ENCODE data around the gene PLAAT4.
"Not testable (repeated sequence)": the region's sequence is repeated elsewhere in the genome, so short reads cannot be mapped to it uniquely, and the experiment has no call there.

Gene PLAAT4

DNA sequence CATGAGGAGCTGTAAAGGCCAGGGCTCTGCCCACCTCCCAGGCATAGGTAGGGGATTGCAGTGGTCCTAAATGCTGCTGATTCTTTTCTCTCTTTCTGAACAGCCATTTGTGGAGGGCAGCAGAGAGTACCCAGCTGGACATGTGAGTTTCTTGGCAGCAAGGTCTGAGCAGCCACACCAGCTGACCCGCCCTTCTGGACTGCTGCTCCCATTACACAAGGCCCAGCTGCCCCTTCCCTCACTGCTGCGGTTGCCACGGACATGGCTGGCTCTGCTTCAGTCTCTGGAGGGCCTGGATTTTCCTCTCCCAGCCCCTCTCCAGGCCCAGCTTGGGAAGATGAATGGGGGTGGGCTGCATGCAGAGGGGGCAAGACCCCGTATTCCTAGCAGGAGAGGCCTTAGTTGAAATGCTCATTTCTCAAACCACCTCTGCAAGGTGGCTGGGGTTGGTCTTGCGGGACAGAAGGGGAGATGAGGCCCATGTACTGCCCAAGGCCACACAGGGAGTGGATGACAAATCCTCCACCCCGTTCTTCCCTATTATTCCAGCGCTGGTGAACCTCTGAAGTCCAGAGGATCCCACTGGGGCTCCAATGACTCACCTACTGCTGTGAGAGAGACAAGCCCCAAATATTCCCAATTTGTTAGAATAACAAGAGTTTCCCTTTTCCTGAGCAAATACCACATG is 26.1 kb upstream of the PLAAT4 start:
- no peak for DNase-seq (ENCODE audit: low read depth in 3 of 3)

DNA sequence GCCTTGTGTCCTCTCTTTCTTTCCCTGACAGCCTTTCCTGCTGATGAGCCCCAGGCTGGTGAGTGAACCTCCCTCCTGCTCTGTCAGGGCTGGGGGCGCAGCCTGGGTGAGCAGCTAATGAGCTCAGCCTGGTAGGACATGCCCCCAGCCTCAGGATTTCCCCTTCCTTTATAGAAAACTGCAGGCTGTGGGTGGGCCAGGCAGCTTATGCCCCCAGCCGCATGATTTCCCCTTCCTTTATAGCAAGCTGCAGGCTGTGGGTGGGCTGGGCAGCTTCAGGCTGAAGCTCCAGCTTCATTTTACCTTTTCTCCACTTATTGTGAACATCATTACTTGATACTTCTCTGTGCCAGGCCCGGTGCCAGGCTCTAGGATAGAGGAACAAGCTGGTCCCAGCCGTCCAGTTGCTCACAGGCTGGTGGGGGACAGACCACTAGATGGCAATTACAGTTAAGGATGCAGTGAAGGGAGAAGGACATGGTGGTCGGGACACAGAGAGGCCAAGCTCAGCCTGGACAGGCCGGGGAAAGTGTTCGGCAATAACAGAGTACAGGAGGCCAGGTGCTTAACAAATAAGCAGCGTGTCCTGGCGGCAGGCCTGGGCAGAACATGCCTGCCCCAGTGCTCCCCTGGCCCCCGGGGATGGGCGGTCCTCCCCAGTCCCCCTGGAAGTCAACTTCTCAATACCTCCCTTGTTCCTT is 25.4 kb upstream of the PLAAT4 start:
- no peak for DNase-seq (ENCODE audit: low read depth in 3 of 3)

DNA sequence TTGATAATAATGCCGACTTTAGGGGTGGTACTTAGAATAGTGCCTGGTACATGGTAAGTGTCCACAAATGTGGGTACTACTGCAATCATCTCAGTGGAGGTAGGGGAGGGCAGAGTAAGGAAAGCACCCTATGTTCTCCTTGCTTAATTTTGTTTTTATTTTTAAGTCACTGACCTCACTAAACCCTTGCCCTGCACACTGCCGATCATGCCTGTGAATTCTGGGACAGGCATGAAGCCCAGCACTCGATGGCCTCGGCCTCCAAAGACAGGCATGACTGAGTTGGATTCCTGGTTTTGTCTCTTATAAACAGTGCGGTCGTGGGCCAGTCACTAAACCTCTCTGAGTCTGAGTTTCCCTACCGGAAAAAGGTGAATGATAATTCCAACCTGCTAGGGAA is 23.8 kb upstream of the PLAAT4 start:
- no peak for DNase-seq (ENCODE audit: low read depth in 3 of 3)

DNA sequence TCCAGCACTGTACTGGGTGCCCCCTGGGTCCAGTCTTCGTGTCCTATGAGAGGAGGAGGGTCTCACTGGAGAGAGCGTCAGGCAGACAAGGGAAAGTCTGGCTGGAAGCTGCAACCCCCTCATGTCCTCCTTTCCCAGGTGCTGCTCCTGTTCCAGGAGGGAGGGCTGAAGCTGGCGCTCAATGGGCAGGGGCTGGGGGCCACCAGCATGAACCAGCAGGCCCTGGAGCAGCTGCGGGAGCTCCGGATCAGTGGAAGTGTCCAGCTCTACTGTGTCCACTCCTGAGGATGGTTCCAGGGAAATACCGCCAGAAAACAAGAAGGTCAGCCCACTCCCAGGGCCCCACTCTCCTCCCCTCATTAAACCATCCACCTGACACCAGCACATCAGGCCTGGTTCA is 20.5 kb upstream of the PLAAT4 start:
- no peak for DNase-seq (ENCODE audit: low read depth in 3 of 3)

DNA sequence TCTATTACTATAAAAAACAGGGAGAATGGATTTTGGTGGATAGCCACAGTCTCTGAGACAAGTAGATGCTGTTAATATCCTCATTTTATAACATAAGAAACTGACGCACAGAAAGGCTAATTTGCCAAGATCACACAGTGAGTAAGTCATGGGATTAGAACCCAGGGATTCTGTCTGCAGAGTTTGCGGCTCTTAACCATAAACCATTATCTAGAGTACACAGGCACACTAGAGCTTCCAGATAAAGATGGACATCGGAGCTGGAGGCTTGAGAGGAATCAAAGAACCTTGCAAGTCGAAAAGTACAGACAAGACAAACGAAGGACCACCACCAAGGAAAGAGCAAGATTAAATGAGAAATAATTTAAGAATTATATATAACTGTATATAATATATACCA is 19.5 kb upstream of the PLAAT4 start:
- no peak for DNase-seq (ENCODE audit: low read depth in 3 of 3)

DNA sequence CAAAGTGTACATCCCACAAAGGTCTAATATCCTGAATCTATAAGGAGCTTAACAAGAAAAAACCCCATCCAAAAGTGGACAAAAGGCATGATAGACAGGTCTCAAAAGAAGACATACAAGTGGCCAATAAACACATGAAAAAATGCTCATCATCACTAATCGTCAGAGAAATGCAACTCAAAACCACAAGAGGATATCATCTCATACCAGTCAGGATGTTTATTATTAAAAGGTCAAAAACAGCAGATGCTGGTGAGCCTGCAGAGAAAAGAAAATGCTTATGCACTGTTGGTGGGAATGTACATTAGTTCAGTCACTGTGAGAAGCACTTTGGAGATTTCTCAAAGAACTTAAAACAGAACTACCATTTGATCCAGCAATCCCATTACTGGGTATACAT is 18.1 kb upstream of the PLAAT4 start:
- DNase-seq (ENCODE audit: low read depth in 3 of 3): no peak

DNA sequence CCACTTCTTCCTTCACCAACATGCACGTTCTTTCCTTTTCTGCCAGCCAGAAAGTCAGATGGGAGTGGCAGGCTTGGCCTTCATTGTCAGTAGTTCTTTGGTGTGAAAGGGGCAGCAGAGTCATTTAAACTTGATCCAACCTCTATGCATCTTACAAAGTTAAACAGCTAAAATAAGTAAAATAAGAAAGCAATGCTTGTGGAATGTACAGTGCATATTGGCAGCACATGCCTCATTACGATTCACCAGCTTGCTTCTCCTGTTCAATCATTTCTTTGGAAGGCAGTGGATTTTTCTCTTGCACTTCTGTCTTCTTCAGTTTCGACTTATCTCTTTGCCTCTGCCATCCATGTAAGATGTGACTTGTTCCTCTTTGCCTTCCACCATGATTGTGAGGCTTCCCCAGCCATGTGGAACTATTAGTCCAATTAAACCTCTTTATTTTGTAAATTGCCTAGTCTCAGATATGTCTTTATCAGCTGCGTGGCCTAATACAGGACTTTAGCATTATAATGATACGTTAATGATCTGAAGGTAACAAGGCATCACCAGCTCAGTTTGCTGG is 15.9 kb upstream of the PLAAT4 start:
- DNase-seq (ENCODE audit: low read depth in 3 of 3): no peak

DNA sequence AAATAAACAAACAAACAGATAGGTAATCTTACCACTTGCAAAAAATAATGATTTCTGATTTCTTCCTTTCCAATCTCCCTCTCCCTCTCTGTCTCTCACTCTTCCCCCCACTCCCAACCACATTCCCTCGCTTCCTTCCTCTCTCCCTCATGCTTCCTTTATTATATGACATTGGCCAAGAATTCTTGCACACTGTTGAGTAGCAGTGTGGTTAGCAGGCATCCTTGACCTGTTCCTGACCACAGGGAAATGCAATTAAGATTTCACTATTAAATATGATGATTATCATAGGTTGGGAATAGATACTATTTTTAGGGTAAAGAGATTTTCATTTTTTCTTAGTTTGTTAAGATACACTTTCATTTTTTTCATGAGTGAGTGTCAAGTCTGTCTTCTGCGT is 14.7 kb upstream of the PLAAT4 start:
- DNase-seq (ENCODE audit: low read depth in 3 of 3): no peak

DNA sequence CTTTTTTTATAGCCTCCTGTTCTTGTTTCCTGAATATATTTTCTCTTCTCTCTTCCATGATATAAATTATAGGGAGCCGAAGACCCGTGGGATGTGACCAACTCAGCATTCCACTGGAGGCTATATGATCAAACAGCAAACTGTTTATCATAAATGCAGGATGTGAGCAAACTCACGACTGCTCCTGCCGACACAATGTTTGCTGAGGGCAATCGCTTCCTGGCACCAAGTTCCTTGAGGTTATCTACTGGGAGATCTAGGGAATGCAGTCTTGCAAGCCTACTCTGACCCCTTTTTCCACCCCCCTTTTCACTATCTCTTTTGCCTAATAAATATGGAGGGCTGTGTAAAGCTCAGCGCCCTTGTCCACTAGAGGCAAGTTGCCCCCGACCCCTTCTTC is 13.5 kb upstream of the PLAAT4 start:
- no peak for DNase-seq (ENCODE audit: low read depth in 3 of 3)

DNA sequence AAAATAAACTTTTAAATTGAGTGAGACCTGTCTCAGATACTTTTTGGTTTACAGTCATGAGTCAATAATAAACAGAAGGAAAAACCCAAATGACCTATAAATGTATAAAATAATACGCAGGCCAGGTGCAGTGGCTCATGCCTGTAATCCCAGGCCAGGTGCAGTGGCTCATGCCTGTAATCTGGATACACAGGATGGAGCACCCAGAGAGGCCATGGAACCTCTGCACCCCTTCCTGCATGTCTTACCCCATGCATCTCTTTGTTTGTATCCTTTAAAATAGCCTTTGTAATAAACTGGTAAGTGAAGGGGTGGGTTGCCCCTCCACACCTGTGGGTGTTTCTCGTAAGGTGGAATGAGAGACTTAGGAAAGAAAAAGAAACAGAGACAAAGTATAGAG is 8.9 kb upstream of the PLAAT4 start:
- DNase-seq (ENCODE audit: low read depth in 3 of 3): no peak

DNA sequence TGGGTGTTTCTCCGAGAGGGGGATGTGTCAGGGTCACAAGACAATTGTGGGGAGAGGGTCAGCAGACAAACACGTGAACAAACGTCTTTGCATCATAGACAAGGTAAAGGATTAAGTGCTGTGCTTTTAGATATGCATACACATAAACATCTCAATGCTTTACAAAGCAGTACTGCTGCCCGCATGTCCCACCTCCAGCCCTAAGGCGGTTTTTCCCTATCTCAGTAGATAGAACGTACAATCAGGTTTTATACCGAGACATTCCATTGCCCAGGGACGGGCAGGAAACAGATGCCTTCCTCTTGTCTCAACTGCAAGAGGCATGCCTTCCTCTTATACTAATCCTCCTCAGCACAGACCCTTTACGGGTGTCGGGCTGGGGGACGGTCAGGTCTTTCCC is 8.5 kb upstream of the PLAAT4 start:
- not testable (repeated sequence) for DNase-seq (ENCODE audit: low read depth in 3 of 3)

DNA sequence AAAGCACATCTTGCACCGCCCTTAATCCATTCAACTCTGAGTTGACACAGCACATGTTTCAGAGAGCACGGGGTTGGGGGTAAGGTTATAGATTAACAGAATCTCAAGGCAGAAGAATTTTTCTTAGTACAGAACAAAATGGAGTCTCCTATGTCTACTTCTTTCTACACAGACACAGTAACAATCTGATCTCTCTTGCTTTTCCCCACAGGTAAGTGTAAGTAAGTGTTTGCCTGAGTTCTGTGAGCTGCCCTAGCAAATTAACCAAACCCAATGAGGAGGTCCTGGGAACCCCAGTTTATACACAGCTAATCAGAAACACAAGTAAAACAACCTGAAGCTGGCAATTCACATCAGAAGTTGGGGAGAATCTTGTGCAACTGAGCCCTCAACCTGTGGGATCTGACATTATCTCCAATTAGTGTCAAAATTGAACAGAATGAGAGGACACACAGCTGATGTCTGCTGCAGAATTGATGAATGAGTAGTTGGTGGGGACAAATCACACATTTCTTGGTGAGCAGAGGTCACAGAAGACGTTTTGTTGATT is 7.8 kb upstream of the PLAAT4 start:
- not testable (repeated sequence) for DNase-seq (ENCODE audit: low read depth in 3 of 3)

DNA sequence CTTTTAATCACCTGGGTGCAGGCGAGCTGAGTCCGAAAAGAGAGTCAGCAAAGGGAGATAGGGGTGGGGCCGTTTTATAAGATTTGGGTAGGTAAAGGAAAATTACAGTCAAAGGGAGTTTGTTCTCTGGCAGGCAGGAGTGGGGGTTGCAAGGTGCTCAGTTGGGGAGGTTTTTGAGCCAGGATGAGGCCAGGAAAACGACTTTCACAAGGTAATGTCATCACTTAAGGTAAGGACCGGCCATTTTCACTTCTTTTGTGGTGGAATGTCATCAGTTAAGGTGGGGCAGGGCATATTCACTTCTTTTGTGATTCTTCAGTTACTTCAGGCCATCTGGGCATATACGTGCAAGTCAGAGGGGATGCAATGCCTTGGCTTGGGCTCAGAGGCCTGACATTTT is 7.2 kb upstream of the PLAAT4 start:
- not testable (repeated sequence) for DNase-seq (ENCODE audit: low read depth in 3 of 3)

DNA sequence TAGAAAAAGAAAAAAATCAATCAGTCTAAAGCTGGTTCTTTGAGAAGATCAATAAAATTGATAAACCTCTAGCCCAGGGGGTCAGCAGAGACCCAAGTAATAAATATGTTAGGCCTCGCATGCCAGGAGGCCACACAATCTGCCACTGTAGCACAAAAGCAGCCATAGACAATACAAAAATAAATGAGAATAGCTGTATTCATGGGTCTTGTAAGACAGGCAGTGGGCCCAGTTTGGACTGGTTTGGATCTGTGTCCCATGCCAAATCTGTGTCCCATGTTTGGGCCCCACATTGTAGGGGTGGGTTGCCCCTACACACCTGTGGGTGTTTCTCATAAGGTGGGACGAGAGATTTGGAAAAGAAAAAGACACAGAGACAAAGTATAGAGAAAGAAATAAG is 6.6 kb upstream of the PLAAT4 start:
- DNase-seq (ENCODE audit: low read depth in 3 of 3): no peak

DNA sequence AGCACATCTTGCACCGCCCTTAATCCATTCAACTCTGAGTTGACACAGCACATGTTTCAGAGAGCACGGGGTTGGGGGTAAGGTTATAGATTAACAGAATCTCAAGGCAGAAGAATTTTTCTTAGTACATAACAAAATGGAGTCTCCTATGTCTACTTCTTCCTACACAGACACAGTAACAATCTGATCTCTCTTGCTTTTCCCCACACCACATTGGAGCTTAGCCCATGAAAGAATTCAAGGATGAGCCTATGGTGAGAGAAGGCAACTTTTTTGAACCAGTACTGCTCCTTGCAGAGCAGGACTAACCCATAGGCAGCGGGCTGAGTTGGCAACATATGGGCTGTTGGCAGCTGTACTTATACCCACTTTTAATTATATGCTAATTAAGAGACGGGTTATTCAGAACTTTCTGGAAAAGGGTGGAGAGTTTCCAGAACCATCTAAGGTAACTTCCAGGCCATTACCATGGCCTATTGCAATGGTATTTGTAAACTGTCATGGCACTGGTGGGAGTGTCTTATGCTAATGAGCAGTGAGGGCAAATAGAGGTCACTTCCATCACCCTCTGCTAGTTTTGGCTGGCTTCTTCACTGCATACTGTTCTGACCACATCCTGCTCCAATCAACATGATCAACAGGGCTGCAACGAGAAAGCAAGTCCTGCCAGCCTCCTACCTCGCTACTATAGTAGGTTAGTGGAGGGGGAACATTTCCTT is 5.4 kb upstream of the PLAAT4 start:
- peak in 1 of 3 experiments; percentile 33 for DNase-seq (ENCODE audit: low read depth in 3 of 3)

DNA sequence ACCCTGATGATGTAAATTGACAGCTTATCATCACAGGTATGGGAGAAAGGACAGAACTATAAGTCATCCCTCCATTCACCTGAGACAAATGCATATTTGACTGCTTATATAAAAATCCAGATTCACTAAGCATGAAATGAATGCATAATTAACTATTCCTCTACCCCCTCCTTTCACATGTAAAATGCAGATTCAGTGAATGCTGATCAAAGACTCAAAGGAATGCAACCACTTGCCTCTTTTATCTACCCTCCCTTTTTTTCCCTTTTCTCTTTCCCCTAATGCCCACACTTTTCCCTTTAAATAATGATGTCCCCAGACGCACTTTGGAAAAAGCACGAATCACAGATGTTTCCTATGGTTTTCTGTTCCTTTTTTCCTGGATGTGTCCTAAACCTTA is 4.5 kb upstream of the PLAAT4 start:
- DNase-seq (ENCODE audit: low read depth in 3 of 3): no peak

DNA sequence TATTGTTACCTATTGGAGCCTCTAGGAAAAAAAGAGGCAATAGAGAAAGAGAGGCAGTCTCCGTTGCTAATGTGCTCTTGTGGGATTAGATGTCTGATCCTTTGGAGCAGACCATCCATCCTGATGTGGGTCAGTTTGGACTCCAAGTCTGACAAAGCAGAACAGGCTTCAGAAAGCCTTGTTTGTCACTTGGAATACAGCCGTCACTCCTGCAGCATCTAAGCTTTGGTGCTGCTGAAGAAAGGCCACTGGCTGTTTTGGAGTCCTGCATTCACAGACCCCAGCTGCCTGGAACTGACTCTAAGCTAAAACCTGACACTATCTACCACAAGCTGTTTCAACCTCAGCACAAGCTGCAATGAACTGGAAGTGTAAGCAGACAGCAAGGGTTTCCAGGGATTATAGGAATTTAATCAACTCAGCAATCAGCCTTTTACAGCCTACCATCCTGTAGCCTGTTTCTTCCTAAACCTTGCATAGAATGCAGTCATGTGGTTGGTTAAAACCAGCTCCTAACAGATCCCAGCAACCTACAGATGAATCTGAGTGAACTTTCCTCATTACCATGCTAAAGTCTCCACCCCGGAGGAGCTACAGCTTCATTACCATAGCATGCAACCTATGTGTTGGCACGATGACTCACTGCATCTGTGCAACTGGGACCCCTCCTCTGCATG is 3.7 kb upstream of the PLAAT4 start:
- DNase-seq (ENCODE audit: low read depth in 3 of 3): no peak

DNA sequence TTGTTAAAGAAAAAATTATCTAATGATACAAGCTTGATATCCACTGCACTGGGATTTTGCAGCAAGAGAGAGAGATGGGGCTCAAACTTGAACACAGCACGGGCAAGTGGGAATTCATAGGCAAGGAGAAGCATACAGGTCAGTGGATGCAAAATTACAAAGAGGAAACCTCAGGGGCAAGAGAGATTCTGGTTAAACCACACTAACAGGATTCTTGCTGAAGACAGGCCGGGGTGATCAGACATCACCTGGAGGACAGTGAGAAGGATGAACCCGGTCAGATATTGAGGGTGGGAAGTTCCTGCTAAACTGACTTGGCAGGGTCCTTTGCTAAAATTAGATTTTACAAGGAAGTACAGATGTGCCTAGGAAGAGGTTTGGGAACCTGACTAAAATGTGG is 2.5 kb upstream of the PLAAT4 start:
- no peak for DNase-seq (ENCODE audit: low read depth in 3 of 3)

DNA sequence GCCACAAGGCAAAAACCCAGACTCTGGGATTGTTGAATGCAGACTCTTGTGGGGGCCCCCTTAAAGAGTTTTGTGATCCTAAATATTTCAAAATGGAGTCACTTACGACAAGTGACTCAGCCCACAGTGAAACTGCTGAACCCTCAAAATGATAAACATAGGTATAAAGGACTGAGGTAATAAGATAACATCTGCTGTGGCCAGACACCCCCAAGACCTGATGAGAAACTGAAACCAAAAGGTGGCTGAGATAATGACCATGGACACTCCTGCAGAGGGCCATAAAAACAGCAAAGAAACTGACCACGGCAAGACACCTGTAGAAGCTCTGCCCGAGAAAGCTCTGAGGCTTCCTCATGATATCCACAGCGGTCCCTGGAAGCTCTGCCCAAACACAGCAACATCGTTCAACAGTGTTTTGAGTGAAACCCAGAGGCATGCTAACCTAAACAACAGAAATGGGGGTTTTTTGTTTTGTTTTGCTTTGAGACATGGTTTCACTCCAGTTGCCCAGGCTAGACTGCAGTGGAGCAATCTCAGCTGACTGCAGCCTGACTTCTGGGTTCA is 1.6 kb upstream of the PLAAT4 start:
- no peak for DNase-seq (ENCODE audit: low read depth in 3 of 3)

DNA sequence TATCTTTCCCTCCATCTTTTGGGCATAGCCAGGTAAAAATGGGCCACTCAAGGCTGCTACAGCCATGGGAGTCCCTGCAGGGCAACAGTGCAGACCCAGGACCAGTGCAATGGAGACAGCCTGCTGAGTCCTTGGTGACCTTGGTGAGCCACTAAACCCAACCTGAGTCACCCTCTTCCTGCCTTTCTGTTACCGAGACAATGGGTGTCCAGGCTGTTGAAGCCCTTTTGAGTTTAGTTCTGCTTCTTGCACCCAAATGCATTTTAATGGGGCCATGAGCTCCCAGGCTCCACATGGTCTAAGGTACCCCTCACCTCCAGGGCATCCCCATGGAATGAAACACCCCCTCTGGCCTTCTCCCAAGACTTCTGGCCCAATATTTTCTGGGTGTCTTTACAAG is 874 bp upstream of the PLAAT4 start:
- DNase-seq (ENCODE audit: low read depth in 3 of 3): no peak

DNA sequence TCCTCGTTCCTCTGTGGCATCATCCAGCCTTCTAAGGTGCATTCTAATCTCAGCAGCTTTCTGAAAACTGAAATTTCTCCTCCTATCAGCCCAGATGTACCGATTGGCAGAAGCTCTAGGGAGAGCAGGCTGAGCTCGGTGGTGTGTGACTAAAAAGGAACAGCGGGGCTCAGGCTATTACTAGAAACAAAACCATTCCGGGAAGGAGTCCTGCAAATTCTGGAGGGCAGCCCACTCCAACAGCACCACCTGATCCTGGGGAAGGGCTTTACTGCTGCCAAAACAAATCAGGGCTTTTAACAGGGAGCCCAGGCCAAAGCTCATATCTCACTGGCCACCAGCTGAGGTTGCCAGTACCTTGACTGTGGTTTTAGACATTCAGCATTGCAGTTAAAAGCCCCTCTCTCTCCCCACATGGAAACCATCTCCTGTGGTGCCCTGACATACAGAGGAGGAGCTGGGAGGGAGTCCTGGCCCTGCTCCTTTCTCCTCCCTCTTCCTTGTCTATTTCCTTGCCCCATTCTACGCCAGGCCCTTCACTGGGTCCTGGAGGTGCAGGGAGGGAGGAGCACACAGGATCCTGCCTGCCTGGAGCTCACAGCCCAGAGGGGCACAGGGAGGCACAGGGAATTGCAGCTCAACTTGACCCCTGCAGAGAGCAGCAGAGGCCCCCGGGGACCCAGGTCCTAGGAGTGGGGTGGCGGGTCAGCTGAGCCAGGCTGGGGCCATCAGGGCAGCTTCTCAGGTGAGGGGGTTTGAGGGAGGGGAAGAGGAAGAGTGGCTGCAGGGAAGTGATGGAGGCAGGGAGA is 889 bp downstream of the PLAAT4 start:
- DNase-seq (ENCODE audit: low read depth in 3 of 3): no peak

Measured in stimulated activated CD4-positive, alpha-beta T cell treated with anti-CD3 and anti-CD28 coated beads, TNF-alpha, amount 100 ng/mL, for 24 hours (primary cell).